GM12878 (cell line): ENCODE data around the gene RENBP.

Source experiments
- CTCF ChIP-seq, 3 experiments: IDR thresholded peaks in 2 of 3; conservative IDR thresholded peaks in 1 of 3; 2 replicates each; pipeline ENCODE4 v1.5.1; 2011; ENCODE audit warnings: low read depth in 3 of 3, low read length in 3 of 3, mild to moderate bottlenecking in 3 of 3, control low read depth in 2 of 3, moderate library complexity in 2 of 3, inconsistent platforms in 1 of 3, mixed read lengths in 1 of 3; ENCODE audit not compliant: control insufficient read depth in 2 of 3, insufficient read depth in 1 of 3; ENCODE audit errors: extremely low read depth in 1 of 3
- EED ChIP-seq: sonication (generic); IDR thresholded peaks from 2 replicates; pipeline ENCODE4 v1.6.1; 2016; ENCODE audit warnings: antibody characterized with exemption, low read depth
- ELK1 ChIP-seq: IDR thresholded peaks from 2 replicates; pipeline ENCODE4 v1.6.1; 2012; ENCODE audit warnings: low read depth, low read length, improper control_type of control experiment
- HDAC2 ChIP-seq: fragments of 200-600 bp; sonication (generic); IDR thresholded peaks from 2 replicates; pipeline ENCODE4 v1.6.1; 2017
- HDAC6 ChIP-seq: fragments of 200-600 bp; sonication (generic); IDR thresholded peaks from one replicate; pipeline ENCODE4 v1.8.0; 2017; ENCODE audit warnings: antibody characterized with exemption; ENCODE audit not compliant: unreplicated experiment
- NFIC ChIP-seq: IDR thresholded peaks from 2 replicates; pipeline ENCODE4 v1.6.1; 2012; ENCODE audit warnings: low read depth, mild to moderate bottlenecking, inconsistent platforms, low read length, moderate library complexity
- NR2F1 ChIP-seq: fragments of 450-650 bp; conservative IDR thresholded peaks from 2 replicates; pipeline ENCODE4 v1.6.1; 2017; ENCODE audit warnings: mild to moderate bottlenecking
- PBX3 ChIP-seq: IDR thresholded peaks from 2 replicates; pipeline ENCODE4 v1.6.1; 2011; ENCODE audit warnings: mild to moderate bottlenecking, low read depth, low read length, moderate library complexity; ENCODE audit not compliant: insufficient replicate concordance
- POLR2AphosphoS2 ChIP-seq: IDR thresholded peaks from 2 replicates; pipeline ENCODE4 v1.6.1; 2011; ENCODE audit warnings: low read depth, mild to moderate bottlenecking, low read length, improper control_type of control experiment, moderate library complexity
- REST ChIP-seq: IDR thresholded peaks from 2 replicates; pipeline ENCODE4 v1.6.1; 2012; ENCODE audit warnings: mild to moderate bottlenecking, low read depth, low read length
- SPI1 ChIP-seq: IDR thresholded peaks from 2 replicates; pipeline ENCODE4 v1.6.1; 2011; ENCODE audit warnings: low read depth, mild to moderate bottlenecking, low read length, moderate library complexity, borderline replicate concordance; ENCODE audit not compliant: insufficient read depth
- SREBF1 ChIP-seq: IDR thresholded peaks from 2 replicates; pipeline ENCODE4 v1.6.1; 2012; ENCODE audit warnings: mild to moderate bottlenecking, low read length
- USF2 ChIP-seq: IDR thresholded peaks from 2 replicates; pipeline ENCODE4 v1.6.1; 2011; ENCODE audit warnings: low read depth, low read length, improper control_type of control experiment, borderline replicate concordance

- no peak for TF ChIP-seq PBX3
- no peak for TF ChIP-seq HDAC6
- peak; percentile 12 to 20 (median 18); a peak in 2 of 6 replicates for TF ChIP-seq CTCF (IDR thresholded peaks at IDR 0.05 in 2 of 3, conservative IDR thresholded peaks at IDR 0.05 in 1 of 3; ENCODE audit: control insufficient read depth in 2 of 3, extremely low read depth in 1 of 3, insufficient read depth in 1 of 3, low read depth in 3 of 3, low read length in 3 of 3)
- TF ChIP-seq NR2F1: no peak
- TF ChIP-seq NFIC: no peak
- TF ChIP-seq USF2: no peak
- no peak for TF ChIP-seq SREBF1
- TF ChIP-seq HDAC2: no peak
- no peak for TF ChIP-seq REST
- no peak for TF ChIP-seq SPI1
- TF ChIP-seq EED: no peak
- TF ChIP-seq ELK1: no peak
- no peak for TF ChIP-seq POLR2AphosphoS2
Measured at GRCh38 chrX:153968754-153969124, 24.3 kb upstream of the RENBP start.
